OCI-M2 (cell line): Measurements from ENCODE around the gene TEAD3.

Experiments
- DNase-seq: peaks from one replicate; lab custom pipeline; 2025; ENCODE audit not compliant: unreplicated experiment; lab: John Stamatoyannopoulos, UW

The TEAD3 gene

DNA sequence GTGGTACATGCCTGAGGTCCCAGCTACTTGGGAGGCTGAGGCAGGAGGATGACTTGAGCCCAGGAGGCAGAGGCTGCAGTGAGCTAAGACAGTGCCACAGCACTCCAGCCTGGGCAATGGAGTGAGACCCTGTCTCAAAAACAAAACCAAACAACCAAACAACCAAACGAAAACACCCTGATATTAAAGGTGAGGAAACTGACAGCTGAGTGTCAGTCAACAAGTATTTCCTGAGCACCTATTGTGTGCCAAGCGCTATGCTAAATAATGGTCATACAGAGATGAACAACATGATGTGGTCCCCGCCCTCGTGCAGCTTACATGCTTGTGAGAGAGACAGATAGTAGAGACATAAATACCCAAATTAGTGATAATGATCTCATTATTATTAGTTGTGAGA, 17.7 kb upstream of the TEAD3 start:
- DNase-seq, result no peak

DNA sequence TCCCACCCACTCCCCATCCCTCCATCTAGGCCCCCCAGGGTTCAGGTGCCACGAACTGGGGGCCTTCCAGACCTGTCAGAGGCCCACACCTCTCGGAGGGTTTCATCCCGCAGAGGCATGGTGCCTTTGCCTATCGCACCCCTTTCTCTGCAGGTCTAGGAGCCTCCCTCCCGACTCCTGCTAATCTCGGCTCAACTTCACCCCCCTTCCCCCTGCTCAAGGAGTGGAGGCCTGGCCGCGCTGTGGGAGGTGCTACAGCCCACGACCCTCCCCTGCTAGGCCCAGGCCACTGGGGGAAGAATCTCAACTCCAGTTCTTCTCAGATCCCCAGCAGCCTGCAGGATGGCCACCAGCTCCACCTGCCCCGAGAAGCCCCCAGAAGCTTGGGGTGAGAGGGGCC, 15.9 kb upstream of the TEAD3 start, which contains the start of gene TULP1:
Gene TULP1 (minus strand): TSS at position 157 of the 400 bp plus-strand sequence. CDS start 38 bp downstream, at position 119.
- no peak for DNase-seq

DNA sequence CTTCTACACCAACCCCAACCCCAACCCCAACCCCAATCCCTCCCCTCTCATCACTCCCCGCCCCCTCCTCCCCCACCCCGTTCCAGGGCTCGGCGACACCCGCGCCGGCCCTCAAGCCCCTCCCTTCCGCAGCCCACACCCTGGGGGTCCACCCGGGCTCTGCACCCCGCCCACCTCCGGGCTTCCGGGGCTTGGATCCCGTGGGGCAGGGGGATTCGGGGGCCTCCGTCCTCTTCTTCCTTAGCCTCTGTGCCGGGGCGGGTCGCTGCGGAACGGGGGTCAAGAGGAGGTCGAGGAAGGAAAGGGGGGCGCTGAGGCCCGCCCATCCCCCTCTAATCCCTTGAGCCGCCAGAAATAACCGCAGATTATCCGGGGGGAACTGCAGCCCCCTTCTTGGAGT, 15.1 kb upstream of the TEAD3 start:
- no peak for DNase-seq

DNA sequence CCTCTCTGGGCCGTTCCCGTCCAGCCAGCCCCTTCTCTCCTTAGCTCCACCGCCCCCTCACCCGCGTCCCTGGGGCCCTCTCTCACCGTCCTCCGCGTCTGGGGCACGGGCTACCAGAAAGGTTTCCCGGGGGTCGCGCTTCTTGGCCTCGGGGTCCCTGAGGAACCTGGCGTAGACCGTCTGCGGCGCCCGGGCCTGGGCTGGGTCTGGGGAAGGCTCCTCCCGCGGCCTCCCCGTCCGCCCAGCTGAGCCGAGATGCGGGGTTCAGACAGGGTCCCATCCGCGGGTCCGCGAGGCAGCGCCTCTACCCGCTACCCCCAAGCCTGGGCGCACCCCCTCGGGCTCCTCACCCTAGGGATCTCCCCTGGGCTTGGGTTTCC, 14.7 kb upstream of the TEAD3 start:
- no peak for DNase-seq

DNA sequence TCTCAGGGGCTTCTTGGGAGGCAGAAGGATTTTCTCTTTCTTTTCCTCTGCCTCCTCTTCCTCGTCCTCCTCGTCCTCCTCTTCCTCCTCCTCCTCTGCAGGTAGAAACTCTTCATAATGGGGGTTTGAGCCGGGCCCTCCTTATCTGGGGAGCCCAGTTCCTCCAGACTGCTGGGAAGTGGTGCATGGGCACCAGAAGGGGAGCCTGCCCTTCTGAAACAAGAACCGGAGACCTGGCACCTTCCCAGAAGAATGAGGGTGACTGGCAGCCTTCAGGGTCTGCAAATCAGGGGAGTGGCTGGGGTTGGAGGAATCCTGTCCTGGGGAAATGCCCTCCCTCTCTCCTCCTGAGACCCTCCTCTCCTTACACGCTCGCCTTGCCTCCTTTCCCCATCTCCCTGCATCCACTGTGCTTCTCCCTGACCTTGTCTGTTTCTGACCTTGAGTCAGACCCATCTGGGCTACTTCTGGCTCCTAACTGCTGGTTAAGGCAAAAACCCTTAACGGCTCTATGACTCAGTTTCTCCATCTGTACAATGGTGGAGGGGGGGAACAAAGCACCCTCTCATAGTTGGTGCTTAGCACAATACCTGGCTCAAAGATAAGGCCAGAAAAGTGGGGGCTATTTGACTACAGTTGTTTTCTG, 14.2 kb upstream of the TEAD3 start:
- no peak for DNase-seq

DNA sequence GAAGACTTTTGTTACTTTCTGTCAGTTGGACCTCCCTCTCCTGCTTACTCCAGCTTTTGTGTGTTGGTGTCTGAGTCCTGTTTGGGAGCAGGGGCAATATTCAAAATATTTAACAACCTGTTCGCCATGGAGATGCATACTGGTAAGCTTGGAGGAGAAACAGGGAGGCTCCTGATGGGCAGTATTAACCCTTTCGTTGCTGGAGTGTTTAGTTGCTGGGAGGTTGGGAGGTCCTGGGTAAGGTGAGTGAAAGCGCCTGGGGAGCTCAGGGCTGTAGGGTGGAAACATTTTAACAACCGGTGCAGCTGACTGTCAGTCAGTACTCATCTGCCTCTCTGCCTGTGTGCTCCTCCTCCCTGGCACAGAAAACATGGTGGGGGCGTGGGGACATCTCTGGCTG, 11.7 kb upstream of the TEAD3 start:
- DNase-seq, result no peak

DNA sequence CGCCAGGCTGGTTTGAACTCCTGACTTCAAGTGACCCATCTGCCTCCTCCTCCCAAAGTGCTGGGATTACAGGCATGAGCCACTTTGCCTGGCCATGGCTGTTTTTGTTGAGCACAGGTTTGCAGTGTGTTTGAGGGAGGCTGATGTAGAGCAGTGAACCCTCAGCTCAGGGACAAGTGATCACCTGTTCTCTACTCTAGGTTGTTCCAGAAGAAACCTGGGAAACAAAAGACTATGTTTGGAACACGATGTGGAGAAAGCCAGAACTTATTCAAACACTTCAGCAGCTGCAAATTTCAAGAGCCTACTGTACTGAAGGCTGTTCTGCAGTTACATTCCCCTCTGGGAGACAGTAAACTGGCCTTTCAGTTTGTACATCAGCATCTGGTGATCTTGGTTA, 11.1 kb upstream of the TEAD3 start:
- no peak for DNase-seq

DNA sequence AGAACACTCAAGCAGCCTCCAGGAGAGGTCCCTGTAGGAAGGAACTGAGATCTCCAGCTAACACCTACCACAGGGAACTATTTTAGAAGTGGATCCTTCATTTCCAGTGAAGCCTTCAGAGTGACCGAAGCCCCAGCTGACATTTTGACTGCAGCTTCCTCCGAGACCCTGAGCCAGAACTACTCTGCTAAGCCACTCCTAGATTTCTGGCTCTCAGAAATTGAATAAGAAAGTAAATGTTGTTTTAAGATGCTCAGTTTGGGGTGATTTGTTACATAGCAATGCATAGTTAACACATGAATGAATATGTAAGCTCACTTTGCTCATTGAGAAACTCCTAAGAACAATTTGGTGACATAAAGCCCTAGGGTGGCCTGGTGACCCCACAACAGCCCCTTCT, 10.3 kb upstream of the TEAD3 start:
- DNase-seq, result no peak

DNA sequence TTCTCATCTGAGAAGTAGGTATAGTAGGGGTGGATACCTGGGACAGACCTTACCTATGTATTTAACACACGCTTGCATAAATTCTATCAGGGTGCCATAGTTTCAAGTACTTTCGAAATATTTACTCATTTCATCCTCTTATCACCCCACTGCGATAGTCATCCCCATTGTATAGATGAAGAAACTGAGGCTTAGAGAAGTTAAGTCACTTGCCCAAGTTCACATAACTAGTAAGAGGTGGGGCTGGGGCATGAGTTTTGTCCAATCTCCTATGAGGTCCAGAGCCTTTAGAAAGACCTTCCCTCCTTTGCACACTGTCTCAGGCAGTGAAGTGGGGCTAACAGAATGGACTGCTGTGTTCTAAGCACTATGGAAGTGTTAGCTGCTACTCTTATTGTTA, 9.7 kb upstream of the TEAD3 start:
- DNase-seq, result no peak

DNA sequence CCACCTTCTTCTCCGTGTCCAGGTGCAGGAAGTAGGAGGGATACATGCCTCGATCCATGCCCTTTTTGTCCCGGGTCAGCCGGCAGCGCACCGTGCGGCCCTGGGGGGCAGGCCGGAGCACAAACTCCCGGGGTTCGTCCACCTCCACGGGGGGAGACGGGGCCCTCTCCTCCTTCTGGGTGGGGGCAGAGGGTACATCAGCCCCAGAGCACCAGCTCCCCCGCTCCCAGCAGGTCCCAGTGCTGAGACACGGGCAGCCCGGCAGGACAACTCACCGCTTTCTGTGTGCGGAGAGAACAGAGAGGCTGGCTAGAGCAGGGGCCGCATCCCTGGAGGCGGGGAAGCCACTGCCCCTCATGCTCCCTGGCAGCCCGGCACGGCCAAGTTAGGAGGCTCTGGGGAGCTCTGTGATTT, 9.1 kb upstream of the TEAD3 start:
- no peak for DNase-seq

DNA sequence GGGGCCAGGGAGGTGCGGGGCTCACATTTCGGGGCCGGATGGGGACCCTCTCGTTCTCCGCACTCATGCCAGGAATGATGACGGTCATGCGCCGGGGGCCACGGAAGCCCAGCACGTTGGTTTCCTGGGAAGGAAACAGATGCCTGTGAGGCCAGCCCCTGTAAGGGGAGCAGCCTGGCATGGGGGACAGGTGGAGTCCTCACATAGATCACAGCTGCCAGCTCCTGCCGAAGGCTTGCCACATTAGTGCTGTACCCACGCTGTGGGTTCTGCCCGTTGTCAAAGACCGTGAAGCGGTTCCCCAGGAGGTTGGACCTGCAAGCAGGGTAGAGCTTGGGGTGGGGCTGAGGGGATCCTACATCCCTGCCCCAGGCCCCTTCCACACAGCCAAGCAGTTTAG, 6.7 kb upstream of the TEAD3 start:
- no peak for DNase-seq

DNA sequence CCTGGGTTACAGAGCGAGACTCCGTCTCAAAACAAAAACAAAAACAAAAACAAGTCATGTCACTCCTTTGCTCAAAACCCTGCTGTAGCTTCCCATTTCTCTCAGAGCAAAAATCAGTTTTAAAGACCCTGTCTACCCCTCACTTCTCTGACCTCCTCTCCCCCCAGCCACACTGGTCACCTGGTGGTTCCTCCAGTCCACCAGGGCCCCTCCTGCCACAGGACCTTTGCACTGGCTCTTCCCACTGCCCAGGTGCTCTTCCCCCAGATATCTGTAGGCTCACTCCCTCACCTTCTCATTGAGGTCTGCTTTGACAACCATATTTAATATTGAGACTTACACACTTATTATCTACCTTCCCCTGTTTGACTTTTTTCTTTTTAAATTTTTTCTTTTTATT, 4.9 kb upstream of the TEAD3 start:
- no peak for DNase-seq

DNA sequence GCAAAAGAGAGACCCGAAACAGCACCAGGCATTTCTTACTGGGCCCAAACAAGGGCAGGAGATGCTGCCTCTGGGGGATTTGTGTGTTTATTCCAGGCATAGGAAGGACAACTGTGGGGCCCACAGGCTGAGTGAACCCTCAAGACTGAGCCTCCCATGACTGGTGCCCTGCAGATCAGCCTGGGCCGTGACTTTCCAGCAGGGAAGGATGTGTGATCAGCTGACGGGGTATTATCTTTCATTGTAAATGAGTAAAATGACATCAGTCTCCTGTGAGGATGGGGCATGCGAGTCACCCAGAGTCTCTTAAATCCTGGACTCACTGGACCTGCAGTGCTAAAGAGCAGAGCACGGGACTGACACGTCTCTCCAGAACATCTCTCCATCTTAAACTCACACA, 3.9 kb upstream of the TEAD3 start:
- no peak for DNase-seq

DNA sequence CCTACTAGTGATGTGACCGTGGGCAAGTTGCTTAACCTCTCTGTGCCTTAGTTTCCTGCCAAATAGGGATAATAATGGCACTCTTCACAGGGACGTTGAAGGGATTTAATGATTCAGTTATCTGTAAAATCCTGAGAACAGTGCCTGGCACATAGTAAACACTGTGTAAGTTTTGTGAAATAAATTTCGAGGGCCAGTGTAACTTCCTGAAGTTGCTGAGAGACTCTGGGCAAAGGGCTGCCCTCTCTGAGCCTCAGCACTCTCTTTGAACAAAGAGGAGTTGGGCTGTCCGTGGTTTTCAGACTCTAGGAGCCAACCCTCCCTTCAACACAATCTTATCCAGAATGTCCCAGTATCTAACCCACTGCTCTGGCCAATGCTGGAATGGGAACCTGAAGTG, 2.5 kb upstream of the TEAD3 start:
- DNase-seq, result no peak

DNA sequence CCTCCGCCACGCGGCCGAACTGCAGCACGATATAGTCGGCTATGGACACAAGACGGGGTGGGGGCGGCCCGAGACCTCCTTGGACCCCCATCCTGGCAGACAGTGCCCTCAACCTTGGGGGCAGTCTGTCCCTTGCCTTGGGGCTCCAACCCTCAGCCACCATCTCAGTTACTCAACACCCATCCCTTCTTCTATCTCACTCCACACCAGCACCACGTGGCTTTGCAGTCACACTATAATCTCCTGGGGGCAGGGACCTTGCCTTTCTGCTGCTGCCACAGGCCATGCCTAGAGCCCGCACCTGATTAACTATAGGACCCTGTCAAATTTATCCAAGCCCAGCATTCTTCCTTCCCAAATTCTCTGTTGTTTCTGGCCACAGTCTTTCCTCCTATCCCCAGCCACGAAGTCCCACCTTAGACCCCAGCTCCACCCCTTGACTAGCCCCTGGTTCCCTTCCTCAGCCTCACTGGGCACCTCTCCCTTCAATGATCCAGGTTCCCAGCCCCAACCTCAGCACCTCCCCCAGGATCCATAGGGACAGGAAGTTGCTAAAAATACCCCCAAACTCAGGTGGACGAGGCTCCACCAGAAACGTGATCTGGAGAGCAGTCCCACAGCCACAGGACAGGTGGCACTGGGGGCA, 1.7 kb upstream of the TEAD3 start:
- DNase-seq, result no peak

DNA sequence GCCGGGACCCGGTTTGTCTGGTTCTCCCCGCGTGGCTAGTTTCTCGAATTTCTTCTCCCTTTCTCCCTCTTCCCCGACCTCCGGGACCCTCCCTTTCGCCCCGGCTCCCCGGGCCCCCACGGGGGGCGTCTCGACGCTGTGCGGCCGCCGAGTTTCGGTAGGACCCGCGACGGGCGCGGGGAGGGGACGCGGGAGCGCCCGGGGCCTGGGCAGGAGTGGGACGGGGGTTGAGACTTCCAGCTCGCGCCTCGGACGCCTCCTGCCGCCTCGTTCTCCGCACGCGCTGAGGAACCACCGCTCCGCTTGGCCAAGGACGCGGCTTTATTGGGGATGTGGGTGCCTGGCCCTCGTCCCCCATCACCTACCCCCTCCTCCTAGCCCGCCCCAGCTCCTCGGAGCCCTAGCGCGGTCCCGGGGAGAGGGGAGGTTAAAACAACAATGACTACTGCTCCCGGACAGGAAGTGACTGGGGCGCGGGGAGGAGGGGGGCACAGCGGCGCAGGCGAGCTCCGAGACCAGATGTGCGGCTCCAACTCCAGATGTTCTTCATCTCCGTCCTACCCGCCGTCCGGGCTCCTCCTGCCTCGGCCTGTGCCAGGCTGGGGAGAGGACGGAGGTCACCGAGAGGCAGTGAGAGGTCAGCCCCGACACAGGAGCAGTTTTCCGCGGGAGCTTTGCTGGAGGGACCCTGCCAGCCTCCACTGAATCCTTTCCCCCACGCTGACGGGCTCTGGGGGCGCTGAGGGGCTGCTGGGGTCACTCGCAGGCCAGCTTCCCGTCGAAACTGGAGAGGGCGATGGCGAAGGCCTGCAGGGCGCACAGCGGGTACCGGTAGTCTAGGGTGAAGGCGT, 917 bp upstream of the TEAD3 start:
- DNase-seq, result no peak

DNA sequence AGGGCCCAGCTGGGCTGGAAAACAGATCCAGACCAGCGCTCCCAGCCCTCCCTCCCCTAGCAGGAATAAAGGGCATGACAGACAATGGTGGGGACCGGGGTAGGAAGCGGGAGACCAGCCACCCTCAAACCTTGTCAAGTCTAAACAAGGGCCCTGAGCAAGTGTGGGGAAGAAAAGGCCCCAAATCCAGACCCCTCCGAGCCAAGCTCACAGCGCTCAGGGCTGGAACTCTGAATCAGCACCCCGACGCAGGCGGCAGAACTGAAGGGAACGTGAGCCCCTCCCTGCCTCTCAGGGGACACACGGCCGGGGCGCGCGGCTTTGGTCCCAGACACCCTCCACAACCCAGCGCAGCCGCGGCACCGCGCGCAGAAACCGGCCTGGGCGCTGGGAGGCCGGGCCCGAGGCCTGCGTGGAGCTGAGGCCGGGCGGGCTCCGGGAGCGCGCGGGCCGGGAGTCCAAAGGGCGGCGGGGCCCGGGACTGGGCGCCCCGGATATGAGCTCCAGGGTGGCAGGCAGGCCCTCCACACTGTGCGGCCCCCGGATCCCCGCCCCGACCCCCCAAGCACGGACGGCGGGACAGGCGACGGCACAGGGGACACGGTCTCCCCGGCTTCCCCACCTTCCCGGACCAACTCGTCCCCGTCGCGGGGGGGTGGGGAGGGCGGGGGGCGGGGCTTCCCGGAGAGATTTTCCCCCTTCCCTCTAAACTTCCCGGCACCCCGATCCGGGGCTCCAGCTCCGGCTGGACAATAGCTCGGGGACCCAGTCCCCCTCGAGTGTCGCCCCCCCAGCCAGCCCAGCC, 641 bp downstream of the TEAD3 start:
- DNase-seq, result no peak

DNA sequence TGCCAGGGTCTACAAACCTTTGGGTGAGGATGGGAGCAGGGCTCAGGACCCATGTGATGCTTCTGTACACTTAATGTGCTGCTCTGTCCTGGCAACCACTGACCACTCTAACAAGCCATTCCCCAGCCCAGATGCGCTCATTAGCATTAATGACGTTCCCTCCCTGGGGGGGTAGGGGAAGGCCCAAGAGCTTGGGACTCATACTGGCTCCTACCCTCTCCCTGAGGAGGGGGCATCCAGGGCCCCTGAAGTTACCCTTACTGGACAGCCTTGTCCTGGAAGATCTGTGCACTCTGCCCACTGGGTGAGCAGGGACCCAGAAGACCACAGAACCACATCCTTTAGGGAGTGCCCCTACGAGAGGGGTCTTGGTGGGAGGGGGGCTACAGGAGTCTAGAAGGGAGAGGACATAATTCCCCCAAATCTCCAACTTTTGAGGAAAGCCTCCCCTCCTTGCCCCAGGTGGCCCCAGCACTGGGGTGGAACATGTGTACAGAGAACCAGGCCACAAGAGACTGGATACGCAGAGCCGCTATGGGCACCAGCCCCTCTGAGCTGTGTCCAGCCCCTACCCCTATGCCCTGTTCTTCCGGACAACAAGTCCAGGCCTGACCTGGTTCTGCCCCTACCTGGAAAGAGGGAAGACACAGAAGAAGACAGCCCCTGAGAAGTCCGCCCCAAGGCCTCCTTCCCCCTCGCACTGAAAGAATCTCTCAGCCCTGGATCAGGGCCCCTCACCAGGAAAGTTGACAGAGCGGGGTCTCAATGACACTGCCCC, 1.4 kb downstream of the TEAD3 start:
- DNase-seq, result no peak

DNA sequence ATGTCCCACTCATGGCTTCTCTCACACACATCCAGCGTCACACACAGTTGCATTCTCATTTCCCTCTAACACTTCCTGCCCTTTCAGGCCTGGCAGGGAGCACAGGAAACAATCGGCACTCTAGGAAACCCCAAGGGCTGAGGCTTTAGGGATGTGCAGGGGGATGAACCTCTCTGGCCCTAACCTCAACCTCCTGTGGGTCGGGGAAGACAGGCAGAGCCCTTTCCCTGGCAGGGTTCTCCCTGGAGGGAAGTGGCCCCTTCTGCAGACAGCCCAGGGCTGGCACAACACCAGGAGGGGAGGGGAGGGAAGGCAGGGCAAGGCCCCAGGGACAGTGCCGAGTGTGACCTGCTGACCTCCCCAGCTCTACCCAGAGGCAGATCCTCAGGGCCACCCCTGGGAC, 2.7 kb downstream of the TEAD3 start:
- no peak for DNase-seq

DNA sequence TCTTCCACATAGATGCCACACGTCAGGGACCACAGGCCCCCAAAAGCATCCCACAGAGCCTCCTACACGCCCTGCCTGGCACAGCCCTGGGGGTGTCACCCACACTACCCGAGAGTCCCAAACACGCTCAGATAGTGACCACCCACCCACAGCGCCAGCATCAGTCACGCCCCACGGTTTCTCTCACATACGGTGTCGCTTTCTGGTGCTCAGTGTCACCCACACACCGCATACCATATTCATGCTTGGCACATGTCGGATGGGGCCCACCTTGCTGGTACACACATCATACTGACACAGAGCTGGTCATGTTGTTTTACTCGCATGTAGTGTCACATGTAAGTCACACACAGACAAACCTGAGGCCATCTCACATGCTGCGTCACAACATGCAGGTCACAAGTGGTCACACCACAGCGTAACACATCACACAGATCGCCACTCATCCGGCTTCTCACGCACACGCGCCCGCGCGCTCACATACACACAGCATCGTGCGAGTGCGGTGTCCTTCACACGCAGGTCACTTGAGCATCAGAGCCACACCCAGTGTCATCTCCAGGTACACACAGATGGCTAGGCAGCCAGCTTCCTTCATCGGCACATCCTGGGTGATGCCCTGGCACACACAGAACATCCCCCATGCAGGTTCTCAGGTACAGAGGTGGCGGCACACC, 3.4 kb downstream of the TEAD3 start:
- DNase-seq, result no peak
